Endodermal cell (in vitro differentiated cells): ENCODE data around the gene SMIM10. TPM values are rescaled to one million over a fixed set of nuclear protein-coding genes. Genes with fewer than 3 reads are reported as not detected.
"Not testable (repeated sequence)": the region's sequence is repeated elsewhere in the genome, so short reads cannot be mapped to it uniquely, and the experiment has no call there.

Experiments
- DNase-seq: peaks from one replicate; pipeline ENCODE4 v3.0.0-alpha.2; 2017
- H3K27ac ChIP-seq: 2 replicates; pipeline ENCODE4 v1.5.1; 2013; ENCODE audit warnings: mild to moderate bottlenecking, low read depth, low read length, moderate library complexity
- H3K27me3 ChIP-seq: 2 replicates; pipeline ENCODE4 v1.6.1; 2013; ENCODE audit warnings: mild to moderate bottlenecking, low read length, moderate library complexity; ENCODE audit not compliant: insufficient read depth, control insufficient read depth, poor library complexity, severe bottlenecking
- H3K36me3 ChIP-seq: 2 replicates; pipeline ENCODE4 v1.7.0; 2013; ENCODE audit warnings: mild to moderate bottlenecking, low read length, moderate library complexity; ENCODE audit not compliant: control insufficient read depth, insufficient read depth
- H3K4me1 ChIP-seq: one replicate; pipeline ENCODE4 v1.7.0; 2013; ENCODE audit warnings: low read length; ENCODE audit not compliant: control insufficient read depth, insufficient read depth
- H3K4me3 ChIP-seq: 2 replicates; pipeline ENCODE4 v1.5.1; 2013; ENCODE audit warnings: mild to moderate bottlenecking, low read length, moderate library complexity
- H3K9ac ChIP-seq: 2 replicates; pipeline ENCODE4 v1.6.1; 2013; ENCODE audit warnings: mild to moderate bottlenecking, low read length, moderate library complexity; ENCODE audit not compliant: poor library complexity, severe bottlenecking; ENCODE audit errors: extremely low read depth
- H3K9me3 ChIP-seq: 2 replicates; pipeline ENCODE4 v1.6.1; 2013; ENCODE audit warnings: mild to moderate bottlenecking, low read length, moderate library complexity; ENCODE audit not compliant: control insufficient read depth
- H3K27ac Mint-ChIP-seq: 2 replicates; pipeline ENCODE4 v1.8.0; 2020; ENCODE audit warnings: mixed read lengths
- H3K27me3 Mint-ChIP-seq: 2 replicates; pipeline ENCODE4 v1.8.0; 2021; ENCODE audit warnings: mild to moderate bottlenecking, mixed read lengths; ENCODE audit not compliant: insufficient read depth
- H3K36me3 Mint-ChIP-seq: 2 replicates; pipeline ENCODE4 v1.8.0; 2020; ENCODE audit warnings: low read depth, mixed read lengths
- H3K4me1 Mint-ChIP-seq: 2 replicates; pipeline ENCODE4 v1.8.0; 2020; ENCODE audit warnings: mixed read lengths
- H3K4me3 Mint-ChIP-seq: 2 replicates; pipeline ENCODE4 v1.8.0; 2020; ENCODE audit warnings: mild to moderate bottlenecking, moderate library complexity, mixed read lengths
- H3K9me3 Mint-ChIP-seq: 2 replicates; pipeline ENCODE4 v1.8.0; 2020; ENCODE audit warnings: mild to moderate bottlenecking, mixed read lengths
- WGBS, 2 experiments: methylation state at CpG; one replicate each; pipeline versions ENCODE4 v1.1.5 to v1.1.7; 2013; ENCODE audit warnings: missing lambda C conversion rate in 2 of 2, mixed read lengths in 1 of 2; ENCODE audit not compliant: insufficient coverage in 1 of 2, insufficient read length in 1 of 2; 5-methylcytosine and 5-hydroxymethylcytosine counted together
- total RNA-seq, 2 donors: library from RNA; stranded (reverse); fragmentation: NEBNext Ultra II Directional in 1 of 2; extraction: Animal tissue kit (Norgen Biotek cat#: 25700) in 1 of 2; gene quantifications; 2 replicates in 1 of 2; 3 replicates in 1 of 2; pipeline ENCODE4 v1.2.1, GENCODE V29; 2021
- TF ChIP-seq, protein P1 (sequence below): fragments of 200-600 bp; sonication (generic); conservative IDR thresholded peaks from 2 replicates; pipeline ENCODE4 v1.5.0; 2021; ENCODE audit warnings: antibody characterized with exemption, mild to moderate bottlenecking

Gene SMIM10
- total RNA-seq, 2 donors from 2014 or later: 1.2 to 2.7 TPM

- Mint-ChIP-seq H3K36me3 (no peaks in the 10 kb centered on the region), H3K27ac (no peak overlapping the region), H3K4me3 (no peak overlapping the region), H3K4me1 (peaks cover 7% of the 10 kb centered on the region), H3K27me3 (no peaks in the 10 kb centered on the region), H3K9me3 (peaks cover 38% of the 10 kb centered on the region)
- H3K27me3 ChIP-seq: no peaks in the 10 kb centered on the region
- H3K9me3 ChIP-seq: no peaks in the 10 kb centered on the region
- DNase-seq: no peak
- H3K4me1 ChIP-seq: no peaks in the 10 kb centered on the region
- TF ChIP-seq, protein P1, sequence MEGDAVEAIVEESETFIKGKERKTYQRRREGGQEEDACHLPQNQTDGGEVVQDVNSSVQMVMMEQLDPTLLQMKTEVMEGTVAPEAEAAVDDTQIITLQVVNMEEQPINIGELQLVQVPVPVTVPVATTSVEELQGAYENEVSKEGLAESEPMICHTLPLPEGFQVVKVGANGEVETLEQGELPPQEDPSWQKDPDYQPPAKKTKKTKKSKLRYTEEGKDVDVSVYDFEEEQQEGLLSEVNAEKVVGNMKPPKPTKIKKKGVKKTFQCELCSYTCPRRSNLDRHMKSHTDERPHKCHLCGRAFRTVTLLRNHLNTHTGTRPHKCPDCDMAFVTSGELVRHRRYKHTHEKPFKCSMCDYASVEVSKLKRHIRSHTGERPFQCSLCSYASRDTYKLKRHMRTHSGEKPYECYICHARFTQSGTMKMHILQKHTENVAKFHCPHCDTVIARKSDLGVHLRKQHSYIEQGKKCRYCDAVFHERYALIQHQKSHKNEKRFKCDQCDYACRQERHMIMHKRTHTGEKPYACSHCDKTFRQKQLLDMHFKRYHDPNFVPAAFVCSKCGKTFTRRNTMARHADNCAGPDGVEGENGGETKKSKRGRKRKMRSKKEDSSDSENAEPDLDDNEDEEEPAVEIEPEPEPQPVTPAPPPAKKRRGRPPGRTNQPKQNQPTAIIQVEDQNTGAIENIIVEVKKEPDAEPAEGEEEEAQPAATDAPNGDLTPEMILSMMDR: no peak
- WGBS, 2 experiments: 93 to 95% methylated on average over 3 to 4 of the region's 4 CpGs
- H3K27ac ChIP-seq: no peak overlapping the region
- H3K9ac ChIP-seq: no peak overlapping the region
- no peaks in the 10 kb centered on the region for H3K36me3 ChIP-seq
- no peak overlapping the region for H3K4me3 ChIP-seq
Measured at GRCh38 chrX:135010921-135011320, 20.1 kb downstream of the SMIM10 start.

DNA sequence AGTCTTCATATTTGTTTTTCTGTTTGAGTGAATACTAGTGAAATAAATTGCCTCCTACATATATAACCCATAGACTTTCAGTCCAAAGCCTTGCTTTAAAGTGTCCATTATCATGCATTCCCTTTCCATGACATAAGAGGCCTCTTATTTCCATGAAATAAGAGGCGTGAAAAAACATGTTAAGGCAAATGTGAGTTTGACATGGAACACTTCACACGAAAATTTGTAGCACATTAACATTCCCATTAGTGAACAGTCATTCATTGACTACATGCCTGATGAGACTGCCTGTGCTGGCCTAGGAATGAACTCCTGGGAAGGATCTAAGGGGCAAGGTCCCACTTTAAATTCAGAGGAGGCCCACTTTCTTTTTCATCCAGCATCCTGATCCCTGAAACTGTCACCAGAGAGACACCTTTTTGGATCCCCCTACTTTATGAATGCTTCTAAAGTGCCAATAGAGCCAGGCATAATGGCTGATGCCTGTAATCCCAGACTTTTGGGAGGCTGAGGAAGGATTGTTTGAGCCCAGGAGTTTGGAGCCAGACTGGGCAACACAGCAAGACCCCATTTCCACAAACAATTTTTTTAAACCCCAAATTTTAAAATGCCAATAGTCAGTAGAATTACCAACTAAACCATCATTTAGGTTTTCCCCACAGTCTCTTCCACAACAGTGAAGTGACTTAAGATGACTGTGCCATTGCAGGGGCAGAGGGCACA is 24.9 kb downstream of the SMIM10 start:
- H3K27ac Mint-ChIP-seq: no peak overlapping the region
- Histone ChIP-seq H3K9ac (no peak overlapping the region), H3K27me3 (no peaks in the 10 kb centered on the region), H3K36me3 (no peaks in the 10 kb centered on the region), H3K27ac (no peak overlapping the region), H3K4me3 (no peak overlapping the region), H3K4me1 (no peaks in the 10 kb centered on the region), H3K9me3 (no peaks in the 10 kb centered on the region)
- no peaks in the 10 kb centered on the region for H3K36me3 Mint-ChIP-seq
- DNase-seq: no peak
- H3K27me3 Mint-ChIP-seq: no peaks in the 10 kb centered on the region
- TF ChIP-seq, protein P1: no peak
- peaks cover 14% of the 10 kb centered on the region for H3K4me1 Mint-ChIP-seq
- WGBS, 2 experiments: 79% methylated on average over 2 of the region's 2 CpGs; no CpG with 5 or more reads in 1 of the 2 experiments
- no peak overlapping the region for H3K4me3 Mint-ChIP-seq
- H3K9me3 Mint-ChIP-seq: peaks cover 45% of the 10 kb centered on the region

DNA sequence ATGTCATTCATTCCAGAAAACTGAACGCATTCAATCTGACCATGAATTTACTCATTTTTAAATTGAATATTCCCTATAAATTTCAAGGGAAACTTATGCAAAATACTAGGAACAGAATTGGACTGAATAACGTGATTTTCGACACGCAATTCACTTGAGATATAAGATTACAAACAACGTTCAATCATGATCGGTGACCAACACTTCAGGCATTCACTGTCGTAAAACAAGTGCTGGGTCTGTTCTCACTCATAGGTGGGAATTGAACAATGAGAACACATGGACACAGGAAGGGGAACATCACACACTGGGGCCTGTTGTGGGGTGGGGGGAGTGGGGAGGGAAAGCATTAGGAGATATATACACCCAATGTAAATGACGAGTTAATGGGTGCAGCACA is 29.1 kb downstream of the SMIM10 start:
- 93 to 97% methylated on average over 3 to 7 of the region's 8 CpGs for WGBS, 2 experiments
- H3K4me3 ChIP-seq, H3K9me3 ChIP-seq, H3K9ac ChIP-seq, H3K36me3 ChIP-seq, DNase-seq, H3K4me3 Mint-ChIP-seq, H3K27ac Mint-ChIP-seq, H3K27me3 ChIP-seq, H3K27me3 Mint-ChIP-seq, H3K36me3 Mint-ChIP-seq, H3K4me1 ChIP-seq, H3K27ac ChIP-seq: not testable (repeated sequence)
- Mint-ChIP-seq H3K4me1 (peaks cover 19% of the 10 kb centered on the region), H3K9me3 (peaks cover 61% of the 10 kb centered on the region)

DNA sequence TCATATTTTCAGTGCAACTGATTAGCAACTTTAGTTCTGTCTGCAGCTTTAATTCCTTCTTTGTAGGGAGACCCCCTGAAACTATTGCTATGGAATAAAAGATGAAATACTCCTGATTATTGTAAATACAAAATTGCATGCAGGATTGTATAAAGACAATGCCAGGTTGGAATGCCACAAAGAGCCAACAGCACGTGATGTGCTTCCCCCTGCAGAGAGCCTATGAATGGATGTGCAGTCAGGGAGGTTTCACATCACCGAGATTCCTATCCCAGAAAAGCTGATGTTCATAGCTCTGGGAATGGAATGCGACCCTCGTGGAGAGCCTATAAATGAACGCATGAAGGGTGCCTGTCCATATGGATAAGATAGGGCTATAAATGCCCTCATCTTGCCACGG is 33.0 kb downstream of the SMIM10 start:
- not testable (repeated sequence) for H3K27ac Mint-ChIP-seq, H3K4me3 Mint-ChIP-seq

More for the DNA sequence above, 33.0 kb downstream of the SMIM10 start:
- H3K4me1 ChIP-seq, H3K36me3 Mint-ChIP-seq, H3K27me3 ChIP-seq, H3K4me1 Mint-ChIP-seq, H3K9ac ChIP-seq, DNase-seq, H3K27ac ChIP-seq, H3K4me3 ChIP-seq, H3K9me3 ChIP-seq, H3K36me3 ChIP-seq, H3K27me3 Mint-ChIP-seq: not testable (repeated sequence)
- WGBS, 2 experiments: 80 to 95% methylated on average over 1 to 4 of the region's 6 CpGs
- H3K9me3 Mint-ChIP-seq: peaks cover 52% of the 10 kb centered on the region
